ENCODE data around the gene GNG8.

DNA sequence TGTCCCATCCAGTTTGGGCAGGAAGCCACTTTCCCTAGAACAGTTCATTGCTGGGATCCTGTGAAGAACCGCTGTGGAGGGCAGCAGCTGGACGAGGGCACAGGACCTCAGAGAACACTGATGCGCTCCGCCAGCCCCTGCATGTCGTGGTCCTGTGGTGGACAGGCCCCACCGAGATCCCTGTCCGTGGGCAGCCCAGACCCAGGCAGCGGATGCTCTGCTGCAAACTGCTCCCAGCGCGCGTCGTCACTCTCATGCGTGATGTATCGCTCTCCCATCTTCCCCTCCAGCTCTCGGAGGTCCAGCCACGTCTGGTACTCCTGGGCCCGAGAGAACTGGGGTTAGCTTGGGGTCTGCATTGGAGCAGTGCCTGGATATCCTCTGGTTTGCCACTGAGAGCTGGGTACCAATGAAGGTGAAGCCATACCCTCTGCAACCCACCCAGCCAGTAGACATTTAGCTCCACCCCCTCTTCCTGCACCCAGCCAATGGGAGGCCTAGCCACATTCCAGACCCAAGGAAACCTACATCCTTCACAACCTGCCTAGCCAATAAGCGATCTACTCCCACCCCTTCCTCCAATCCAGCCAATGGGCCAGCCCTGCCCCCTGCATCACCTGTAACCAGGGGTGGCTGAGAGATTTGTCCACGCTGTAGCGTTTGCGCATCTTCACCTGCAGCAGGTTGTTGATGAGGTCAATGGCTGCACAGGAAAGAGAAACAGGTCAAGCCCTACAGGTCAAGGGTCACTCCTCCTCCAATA lies 38.6 kb upstream of the GNG8 start:
- TF ChIP-seq, protein P1, sequence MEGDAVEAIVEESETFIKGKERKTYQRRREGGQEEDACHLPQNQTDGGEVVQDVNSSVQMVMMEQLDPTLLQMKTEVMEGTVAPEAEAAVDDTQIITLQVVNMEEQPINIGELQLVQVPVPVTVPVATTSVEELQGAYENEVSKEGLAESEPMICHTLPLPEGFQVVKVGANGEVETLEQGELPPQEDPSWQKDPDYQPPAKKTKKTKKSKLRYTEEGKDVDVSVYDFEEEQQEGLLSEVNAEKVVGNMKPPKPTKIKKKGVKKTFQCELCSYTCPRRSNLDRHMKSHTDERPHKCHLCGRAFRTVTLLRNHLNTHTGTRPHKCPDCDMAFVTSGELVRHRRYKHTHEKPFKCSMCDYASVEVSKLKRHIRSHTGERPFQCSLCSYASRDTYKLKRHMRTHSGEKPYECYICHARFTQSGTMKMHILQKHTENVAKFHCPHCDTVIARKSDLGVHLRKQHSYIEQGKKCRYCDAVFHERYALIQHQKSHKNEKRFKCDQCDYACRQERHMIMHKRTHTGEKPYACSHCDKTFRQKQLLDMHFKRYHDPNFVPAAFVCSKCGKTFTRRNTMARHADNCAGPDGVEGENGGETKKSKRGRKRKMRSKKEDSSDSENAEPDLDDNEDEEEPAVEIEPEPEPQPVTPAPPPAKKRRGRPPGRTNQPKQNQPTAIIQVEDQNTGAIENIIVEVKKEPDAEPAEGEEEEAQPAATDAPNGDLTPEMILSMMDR (IDR thresholded peaks at IDR 0.05), result no peak
- no peak for TF ChIP-seq POLR2A (IDR thresholded peaks at IDR 0.05)
